GM12864 (cell line): ENCODE data around the gene LAMB1.

Experiments used
- DNase-seq: peaks from one replicate; pipeline ENCODE4 v3.0.0-alpha.2; 2011; ENCODE audit warnings: low read depth
- H3K4me3 ChIP-seq: 2 replicates; pipeline ENCODE4 v1.5.1; 2011; ENCODE audit warnings: mild to moderate bottlenecking, low read depth, low read length, control low read depth
- TF ChIP-seq, protein P1 (sequence below): IDR thresholded peaks from 2 replicates; pipeline ENCODE4 v1.5.1; 2011; ENCODE audit warnings: low read depth, mild to moderate bottlenecking, moderate library complexity, low read length, control low read depth, inconsistent platforms; ENCODE audit errors: missing control alignments

The LAMB1 gene

GRCh38 chr7:107994421-107995030, 8.4 kb downstream of the LAMB1 start:
- no peak for DNase-seq
- no peak overlapping the region for H3K4me3 ChIP-seq
- TF ChIP-seq, protein P1, sequence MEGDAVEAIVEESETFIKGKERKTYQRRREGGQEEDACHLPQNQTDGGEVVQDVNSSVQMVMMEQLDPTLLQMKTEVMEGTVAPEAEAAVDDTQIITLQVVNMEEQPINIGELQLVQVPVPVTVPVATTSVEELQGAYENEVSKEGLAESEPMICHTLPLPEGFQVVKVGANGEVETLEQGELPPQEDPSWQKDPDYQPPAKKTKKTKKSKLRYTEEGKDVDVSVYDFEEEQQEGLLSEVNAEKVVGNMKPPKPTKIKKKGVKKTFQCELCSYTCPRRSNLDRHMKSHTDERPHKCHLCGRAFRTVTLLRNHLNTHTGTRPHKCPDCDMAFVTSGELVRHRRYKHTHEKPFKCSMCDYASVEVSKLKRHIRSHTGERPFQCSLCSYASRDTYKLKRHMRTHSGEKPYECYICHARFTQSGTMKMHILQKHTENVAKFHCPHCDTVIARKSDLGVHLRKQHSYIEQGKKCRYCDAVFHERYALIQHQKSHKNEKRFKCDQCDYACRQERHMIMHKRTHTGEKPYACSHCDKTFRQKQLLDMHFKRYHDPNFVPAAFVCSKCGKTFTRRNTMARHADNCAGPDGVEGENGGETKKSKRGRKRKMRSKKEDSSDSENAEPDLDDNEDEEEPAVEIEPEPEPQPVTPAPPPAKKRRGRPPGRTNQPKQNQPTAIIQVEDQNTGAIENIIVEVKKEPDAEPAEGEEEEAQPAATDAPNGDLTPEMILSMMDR: no peak

DNA sequence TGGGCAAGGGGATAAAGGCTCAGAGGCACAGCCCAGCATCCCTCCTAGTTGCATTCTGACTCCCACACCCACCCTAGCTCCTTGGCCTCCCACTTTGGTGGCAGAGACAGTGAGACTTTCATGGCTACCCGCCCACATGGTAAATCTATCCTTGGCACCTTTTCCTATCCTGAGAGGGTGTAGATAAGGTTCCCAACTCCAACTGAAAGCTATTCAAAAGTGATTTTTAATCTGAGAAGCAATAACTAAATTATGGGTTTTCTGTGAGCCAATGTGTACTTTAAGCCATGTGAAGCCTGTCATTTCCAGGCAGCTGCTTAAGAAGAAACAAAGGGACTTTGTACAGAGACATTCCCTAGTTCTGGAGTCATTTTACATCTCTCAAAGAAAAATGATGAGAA, 9.1 kb downstream of the LAMB1 start:
- no peak overlapping the region for H3K4me3 ChIP-seq
- TF ChIP-seq, protein P1: no peak
- no peak for DNase-seq

GRCh38 chr7:107989618-107990373, 13.2 kb downstream of the LAMB1 start:
- H3K4me3 ChIP-seq: no peak overlapping the region
- no peak for DNase-seq
- TF ChIP-seq, protein P1: no peak

GRCh38 chr7:107982918-107983389, 20.0 kb downstream of the LAMB1 start:
- TF ChIP-seq, protein P1: peak; percentile 37
- no peak overlapping the region for H3K4me3 ChIP-seq

GRCh38 chr7:107982042-107982840, 20.7 kb downstream of the LAMB1 start:
- H3K4me3 ChIP-seq: no peak overlapping the region
- DNase-seq: no peak
- TF ChIP-seq, protein P1: no peak

More at GRCh38 chr7:107982918-107983389, 20.0 kb downstream of the LAMB1 start:
- DNase-seq: no peak

- no peak for DNase-seq
- no peak overlapping the region for H3K4me3 ChIP-seq
- TF ChIP-seq, protein P1: no peak
Measured at GRCh38 chr7:107981466-107981865, 21.5 kb downstream of the LAMB1 start.
